Endometrial microvascular endothelial cells (primary cell): ENCODE data around the gene TENT5C. TPM values are rescaled to one million over a fixed set of nuclear protein-coding genes. Genes with fewer than 3 reads are reported as not detected.

ENCODE experiments used
- in situ Hi-C: cut with HindIII; loops from 2 replicates; pipeline ENCODE4 v1.10.0; 2017; ENCODE audit warnings: low sequenced_read_pairs, low pct_unique_long_range_greater_than_20kb; ENCODE audit errors: inconsistent ontology term
- total RNA-seq: library from RNA; depleted of rRNA; stranded (reverse); fragments of >200 nt; gene quantifications from one replicate; pipeline ENCODE4 v1.2.3, GENCODE V29; 2015; ENCODE audit errors: inconsistent ontology term

TENT5C gene
- total RNA-seq, 1 donor from 2014 or later = 0.19 TPM

DNA sequence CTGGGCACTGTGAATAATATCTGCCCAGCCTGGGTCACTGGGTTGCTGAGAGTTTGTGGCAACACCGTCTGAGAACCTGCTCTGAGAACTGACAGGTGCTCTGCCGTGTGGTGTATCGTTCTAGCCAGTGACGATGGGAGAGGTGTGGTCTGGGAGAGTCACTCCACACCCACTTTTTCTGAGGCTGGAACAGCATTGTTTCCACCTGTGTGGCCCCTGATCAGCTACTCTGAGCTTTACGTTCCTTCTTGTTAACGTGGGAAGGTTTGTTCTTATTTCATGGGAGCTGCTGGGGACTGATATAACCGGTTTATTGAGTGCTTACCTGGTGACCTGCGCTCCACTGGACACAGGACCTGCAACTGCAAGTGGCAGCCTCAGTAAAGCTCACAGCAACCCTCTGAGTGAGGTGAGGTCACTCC lies 34.8 kb upstream of the TENT5C start:
- in situ Hi-C loops = no loop called here

DNA sequence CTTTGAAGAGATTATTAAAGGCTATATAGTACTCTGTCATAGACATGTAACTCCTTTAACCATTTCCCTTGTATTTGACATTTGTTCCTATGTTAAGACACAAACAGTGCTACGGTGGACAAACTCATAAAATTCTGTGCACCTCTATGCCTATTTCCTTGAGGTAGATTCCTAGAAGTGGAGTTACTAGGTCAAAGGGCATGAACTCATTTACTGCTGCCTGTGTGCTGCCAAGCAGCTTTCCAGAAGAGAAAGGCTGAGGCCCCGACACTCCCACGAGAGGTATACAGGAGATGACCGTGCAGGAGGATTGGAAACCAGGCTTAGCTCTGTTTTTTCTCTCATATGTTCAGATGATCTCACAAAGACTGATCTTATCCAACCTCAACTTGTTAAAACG lies 34.4 kb upstream of the TENT5C start:
- in situ Hi-C loops = no loop called here

DNA sequence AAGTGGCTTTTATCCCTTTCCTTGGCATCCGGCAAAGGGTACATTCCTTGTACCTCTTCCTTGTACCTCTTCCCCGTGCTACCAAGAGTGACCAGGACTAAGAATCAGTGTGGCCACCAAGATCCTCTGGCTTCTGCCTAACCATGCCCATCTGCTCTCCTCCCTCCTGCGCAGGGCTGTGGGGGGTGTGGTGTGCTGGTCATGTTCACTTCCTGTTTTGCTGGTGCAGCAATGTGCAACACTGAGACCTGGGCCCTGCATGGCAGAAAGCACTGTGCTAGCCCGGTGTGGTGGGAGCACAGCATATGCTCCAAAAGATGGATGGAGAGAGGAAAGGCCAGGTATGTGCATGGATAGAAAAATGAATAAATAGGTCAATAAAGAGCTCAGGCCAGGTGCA lies 33.3 kb upstream of the TENT5C start:
- in situ Hi-C loops = no loop called here

DNA sequence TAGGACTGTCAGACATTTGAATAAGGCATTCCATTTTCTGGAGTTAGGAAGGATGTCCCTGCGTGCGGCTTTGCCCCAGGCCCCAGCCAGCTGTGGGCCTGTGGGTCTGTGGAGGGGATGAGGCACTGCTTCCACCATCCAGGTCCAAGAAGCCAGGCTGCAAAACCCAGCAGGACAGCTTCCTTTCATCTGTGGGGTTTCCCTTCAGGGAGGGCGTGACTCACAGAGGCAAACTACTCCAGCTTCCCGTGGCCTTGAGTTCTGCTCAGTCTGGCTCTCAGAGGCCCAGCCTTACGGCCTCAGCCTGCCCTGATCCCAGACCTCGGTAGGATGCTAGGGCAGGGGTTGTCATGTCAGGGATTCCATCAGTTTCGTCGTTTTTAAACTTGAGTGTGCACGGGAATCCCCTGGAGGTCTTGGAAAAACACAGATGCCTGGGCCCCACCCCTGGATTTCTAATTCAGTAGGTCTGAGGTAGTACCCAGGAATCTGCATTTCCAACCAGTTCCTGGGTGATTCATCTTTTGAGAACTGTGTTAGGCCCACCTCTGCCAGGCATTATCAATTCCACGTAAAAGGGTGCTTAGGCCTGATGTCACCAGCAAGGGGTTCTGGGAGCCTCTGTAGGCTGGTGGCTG lies 32.3 kb upstream of the TENT5C start:
- in situ Hi-C loops = no loop called here

DNA sequence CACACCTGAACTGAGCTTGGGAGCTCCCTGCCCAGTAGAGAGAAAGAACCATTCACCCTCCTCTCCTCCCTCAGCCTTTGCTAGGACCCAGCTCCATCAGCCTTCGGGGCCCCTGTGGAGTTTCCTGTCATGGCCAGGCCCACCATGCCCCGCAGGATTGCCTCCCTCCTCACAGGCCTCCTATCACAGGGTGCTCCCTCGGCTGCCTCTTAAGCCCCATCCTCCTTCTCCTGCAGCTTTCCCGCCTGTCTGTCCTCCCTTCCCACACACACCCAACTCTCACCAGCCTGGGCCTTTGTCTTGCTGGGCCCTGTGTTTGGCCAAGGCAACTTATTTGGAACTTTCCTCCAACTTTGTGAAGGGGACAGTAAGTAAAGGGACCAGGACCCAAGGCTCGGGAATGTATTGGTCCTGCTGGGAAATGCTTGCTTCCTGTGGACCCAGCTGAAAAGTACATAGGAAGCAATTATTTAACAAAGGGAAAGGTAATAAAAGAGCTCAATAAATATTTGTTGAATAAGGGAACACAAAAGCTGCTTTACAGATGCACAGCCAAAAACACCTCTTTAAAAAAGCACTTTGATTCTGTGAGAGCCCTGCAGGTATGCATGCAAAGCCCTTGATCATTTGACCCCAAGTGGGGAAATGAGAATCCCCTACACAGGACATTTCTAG lies 31.6 kb upstream of the TENT5C start:
- in situ Hi-C loops = no loop called here

DNA sequence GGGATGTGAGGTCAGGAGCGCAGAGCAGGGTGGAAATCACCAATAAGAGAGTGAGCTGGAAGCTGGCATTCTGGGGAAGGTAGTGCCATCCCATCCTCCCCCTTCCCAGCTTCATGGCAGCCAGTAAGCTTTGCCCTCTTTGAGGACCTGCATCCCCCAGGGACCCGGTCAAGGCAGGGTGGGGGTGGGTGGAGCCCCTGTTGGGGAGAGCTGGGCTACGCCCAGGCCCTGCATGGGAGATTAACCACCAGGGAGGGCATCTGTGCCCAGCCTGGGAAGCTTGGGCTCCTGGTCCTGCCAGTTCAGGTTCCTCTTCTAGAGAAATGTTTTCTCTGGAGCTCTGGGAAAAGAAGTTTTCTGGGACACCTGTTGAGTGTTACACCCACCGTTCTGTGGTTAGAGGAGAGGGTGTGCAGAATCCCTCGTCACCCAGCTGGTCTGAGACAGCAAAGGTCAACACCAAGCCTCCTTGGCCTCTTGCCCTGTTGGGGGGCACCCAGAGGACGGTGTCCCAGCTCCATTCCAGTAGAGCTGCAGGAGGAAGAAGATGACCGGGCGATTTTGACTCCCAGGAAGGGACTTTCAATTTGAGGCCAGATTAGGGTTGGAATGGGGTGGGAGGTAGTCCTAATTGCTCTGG lies 30.1 kb upstream of the TENT5C start:
- in situ Hi-C loops = no loop called here

DNA sequence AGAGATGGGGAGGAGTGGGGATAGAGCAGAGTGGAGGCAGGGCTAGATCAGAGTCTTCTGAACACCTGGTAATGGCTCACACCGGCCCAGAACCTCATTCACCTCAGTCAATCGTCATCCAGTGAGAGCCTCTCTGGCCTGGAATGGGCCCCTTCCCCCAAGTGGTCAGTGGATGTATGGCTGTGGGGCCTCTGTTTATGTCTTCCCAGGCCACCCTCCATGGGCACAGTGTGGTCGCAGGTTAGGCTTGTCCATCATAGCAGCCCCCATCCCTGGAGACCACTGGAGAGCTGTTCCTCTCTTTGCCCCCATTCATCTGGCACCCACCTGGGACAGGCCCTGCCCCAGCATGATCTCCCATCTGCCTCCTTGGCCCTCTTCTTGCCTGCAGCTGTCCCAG lies 29.6 kb upstream of the TENT5C start:
- in situ Hi-C loops = no loop called here

DNA sequence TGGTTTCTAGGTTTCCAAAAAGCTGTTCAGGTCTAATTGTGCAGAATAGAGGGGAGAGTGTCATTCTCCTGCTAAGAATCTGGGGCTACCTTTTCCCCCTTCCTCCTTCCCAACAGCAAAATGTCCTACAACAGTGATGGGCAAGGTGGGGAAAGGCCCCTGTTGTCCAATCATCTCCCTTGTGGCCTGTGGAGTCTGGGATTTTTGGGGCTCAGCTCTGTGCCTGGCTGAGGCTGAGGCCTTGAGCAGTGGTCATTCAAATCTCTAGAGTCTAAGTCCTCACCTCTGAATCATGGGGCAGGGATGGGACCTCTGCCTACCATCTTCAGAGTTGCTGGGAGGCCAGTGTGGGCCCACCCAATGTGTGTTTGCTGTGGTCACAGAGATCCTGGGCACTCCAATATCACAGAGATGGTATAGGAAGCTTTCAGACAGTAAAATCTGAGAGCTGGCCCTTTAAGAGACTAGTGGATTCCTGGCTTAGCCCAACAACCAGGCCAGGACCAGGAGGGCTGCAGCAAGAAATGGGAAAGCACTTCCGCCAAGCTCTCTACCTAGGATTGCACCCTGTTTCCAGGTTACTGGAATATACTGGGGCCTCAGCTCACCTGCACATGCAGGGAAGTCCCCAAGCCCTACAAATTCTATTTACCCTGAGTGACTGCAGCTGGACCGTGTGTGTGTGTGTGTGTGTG lies 28.5 kb upstream of the TENT5C start:
- in situ Hi-C loops = no loop called here

DNA sequence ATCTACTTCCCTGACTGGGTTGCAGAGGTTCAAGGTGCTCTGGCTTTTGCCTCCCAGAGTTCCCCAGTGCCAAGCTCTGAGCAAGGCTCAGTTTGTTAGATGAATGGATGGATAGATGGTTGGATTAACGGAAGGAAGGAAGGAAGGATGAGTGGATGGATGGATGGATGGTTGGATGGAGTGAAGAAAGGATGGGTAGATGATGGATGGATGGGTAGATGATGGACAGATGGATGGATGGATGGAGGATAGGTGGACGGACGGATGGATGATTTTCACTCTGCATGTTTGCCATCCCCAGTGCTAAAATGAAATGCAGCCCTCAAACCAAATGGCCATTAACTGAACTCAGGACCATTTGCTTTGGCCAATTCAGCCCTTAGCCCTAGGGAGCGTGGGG lies 27.4 kb upstream of the TENT5C start:
- in situ Hi-C loops = no loop called here

DNA sequence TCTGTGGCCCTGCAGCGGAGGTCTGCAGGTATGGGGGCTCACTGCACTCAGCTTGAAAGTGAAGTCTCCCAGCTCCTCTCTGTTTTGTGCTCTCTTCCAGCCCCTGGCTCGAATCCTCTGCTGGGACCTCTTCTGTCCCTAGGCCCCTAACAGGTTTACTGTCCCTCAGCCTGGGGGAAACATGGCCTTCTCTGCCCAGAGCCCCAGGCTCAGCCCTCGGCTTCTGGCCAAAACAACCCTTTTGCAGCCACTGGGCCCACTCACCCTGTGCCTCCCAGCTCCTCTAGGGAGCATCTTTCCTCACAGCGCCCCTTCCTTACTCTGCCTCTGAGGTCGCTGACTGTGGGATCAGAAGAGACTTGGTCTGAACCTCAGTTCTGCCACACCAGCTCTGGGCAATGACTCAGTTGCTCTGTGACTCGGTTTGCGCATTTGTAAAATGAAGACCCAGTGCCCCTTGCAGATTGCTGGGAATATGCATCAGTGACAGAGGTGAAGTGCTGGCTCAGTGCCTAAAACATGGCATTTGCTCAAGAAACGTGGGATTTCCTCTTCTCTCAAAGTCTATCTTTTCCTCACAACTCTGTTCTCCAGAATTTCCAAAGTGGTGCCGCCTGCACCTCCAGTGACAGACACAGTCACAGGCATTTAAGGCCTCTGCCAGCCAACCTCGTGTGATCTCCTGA lies 26.5 kb upstream of the TENT5C start:
- in situ Hi-C loops = no loop called here

DNA sequence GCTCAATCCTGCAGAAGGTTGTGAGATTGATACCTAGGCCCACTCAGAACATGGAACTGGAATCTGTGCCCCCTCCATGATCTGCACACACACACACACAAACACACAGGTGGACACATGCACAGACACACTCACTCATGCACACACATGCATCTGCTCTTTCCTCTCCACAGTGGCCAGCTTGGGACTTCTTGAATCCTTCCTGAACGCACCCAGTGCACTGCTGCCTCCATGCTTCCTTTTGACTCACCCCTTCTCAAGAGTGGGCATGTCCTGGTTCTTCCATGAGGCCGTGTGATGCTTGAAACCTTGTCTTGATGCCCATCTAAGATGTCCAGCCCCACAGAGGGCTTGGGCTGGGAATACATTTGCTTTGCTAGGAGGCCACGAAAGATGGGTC lies 25.4 kb upstream of the TENT5C start:
- in situ Hi-C loops = no loop called here

DNA sequence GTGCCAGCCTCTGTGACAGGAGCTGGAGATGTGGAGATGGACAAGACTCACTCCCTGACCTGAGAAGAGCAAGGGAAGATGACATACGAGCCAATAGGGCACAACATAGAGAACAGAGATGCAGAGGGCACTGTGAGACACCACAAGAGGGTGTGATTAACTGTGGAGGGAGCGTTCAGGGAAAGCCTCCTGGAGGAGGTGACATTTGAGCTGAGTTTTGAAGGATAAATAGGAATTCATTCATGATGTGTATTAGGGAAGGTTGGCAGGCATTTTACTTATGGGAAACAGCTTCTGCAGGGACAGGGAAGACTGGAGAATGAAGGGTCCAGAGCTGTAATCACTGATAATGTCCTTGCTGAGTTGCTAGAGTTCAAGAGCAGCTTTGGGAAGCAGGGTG lies 25.0 kb upstream of the TENT5C start:
- in situ Hi-C loops = no loop called here

DNA sequence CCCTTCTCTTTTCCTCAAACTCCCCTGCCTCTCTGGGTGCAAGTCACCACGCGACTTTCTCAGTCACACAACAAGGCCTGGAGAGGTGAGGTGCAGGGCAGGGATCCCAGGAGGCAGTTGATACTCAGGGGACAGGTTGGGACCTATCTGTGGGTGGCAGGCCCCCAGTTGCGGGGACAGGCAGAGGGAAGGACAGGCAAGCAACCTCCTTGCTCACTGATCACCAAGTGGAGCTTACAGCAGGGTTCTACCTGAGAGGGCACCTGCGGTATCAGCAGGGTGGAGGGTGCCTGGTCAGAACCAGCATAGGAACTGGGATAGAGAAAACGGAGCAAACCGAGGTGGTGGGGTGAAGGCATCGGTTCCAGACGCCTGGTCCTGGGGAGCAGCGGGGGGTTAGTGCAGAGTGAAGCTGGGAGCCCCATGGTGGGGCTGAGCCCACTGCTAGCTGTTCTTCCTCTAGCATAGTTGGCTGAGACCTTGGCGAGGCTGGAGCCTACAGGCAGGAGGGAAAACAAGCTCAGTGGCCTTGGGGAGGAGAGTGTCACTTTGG lies 24.4 kb upstream of the TENT5C start:
- in situ Hi-C loops = no loop called here

DNA sequence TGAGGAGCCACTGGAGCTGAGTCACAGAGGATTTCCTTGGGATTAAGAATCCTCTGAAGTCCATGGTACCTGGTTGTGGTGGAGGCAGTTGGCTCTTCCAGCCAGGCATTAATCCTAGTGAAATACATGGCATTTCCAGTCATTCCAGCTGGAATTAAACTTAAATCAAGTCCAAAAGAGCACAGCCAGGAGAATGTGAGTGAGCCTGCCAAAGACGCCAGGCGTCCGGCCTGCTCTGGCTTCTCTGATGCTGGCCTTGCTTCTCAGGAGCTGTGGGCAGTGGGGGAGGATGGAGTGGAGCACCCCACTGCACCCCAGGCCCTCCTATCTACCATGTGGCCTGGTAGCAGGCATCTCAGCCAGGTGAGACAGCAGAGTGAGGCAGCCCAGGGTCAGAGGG lies 23.4 kb upstream of the TENT5C start:
- in situ Hi-C loops = no loop called here

DNA sequence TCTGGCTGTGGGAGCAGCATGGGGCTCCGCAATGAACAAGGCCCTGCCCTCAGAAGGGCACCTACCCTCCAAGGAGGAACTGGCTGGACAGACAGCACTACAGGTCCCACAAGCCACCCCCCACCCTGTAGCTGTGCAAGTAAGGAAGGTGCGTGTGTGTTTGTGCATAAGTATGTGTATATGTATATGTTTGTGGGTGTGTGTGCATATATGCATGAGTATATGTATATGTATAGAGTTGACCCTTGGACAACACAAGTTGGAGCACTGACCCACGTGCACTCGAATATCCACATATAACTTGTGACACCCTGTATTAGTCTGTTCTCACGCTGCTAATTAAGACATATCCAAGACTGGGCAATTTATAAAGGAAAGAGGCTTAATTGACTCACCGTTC lies 22.6 kb upstream of the TENT5C start:
- in situ Hi-C loops = no loop called here

DNA sequence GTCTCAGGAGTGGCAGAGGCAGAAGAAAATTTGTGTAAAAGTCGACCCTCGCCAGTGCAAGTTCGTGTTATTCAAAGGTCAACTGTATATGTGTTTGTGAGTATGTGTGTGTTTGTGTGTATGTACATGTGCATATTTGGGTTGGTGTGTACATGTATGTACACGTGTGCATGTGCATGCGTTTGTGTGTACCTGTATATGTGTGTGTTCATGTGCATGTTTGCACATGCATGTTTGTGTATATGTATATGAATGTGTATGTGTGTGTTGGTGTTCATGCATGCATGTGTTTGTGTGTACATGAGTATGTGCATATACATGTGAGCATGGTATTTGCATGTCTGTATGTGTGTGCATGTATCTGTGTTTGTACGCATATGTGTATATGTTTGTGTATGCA lies 21.7 kb upstream of the TENT5C start:
- in situ Hi-C loops = no loop called here

DNA sequence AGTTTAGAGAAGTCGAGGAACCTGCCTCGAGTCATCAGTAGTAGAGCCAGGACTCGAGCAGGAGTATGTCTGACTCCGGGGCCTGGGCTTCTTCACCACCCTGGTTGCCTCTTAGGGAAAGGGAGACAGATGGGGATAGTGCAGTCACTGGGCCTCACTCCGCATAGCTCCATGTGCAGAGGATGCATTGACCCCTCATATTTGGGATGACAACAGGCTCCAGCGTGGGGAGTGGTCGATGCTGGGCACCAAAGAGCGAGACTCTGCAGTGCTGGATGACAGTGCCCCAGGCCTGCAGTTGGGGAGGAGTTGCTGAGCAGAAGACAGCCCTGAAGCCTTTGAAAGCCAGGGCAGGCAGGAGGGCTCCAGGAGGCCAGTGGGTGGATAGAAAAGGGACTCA lies 20.8 kb upstream of the TENT5C start:
- in situ Hi-C loops = no loop called here

DNA sequence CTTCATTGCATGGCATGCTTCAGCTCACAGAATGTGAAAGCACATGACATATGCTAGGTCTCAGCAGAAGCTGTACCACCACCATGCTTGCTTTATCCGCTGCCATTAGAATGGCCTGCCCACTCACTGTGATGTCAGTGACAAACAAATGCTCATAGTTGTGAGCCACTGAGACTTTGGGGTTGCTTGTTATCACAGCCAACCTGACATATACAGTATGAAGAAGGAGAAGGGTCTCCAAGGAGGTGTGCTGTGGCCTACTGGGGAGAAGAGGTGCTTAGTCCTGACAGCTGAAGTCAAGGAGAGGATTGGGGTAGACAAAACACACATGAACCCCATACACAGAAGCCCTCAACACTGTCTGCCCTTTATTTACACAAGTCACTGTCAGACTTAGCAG lies 19.5 kb upstream of the TENT5C start:
- in situ Hi-C loops = no loop called here
